Testis (tissue), 3 donors: Measurements from ENCODE around the gene ZNF516. TPM values are rescaled to one million over a fixed set of nuclear protein-coding genes. Genes with fewer than 3 reads are reported as not detected.

Experiments
- DNase-seq: peaks from one replicate; pipeline ENCODE4 v3.0.0-alpha.2; 2019
- H3K27ac ChIP-seq, 2 donors: fragments of 200-600 bp; sonication (generic); one replicate each; pipeline ENCODE4 v1.5.1; 2019
- H3K27me3 ChIP-seq: fragments of 200-600 bp; sonication (generic); one replicate; pipeline ENCODE4 v1.5.1; 2019
- H3K36me3 ChIP-seq: fragments of 200-600 bp; sonication (generic); one replicate; pipeline ENCODE4 v1.5.1; 2017; ENCODE audit warnings: low read depth; ENCODE audit errors: missing control alignments
- H3K4me1 ChIP-seq: fragments of 200-600 bp; sonication (generic); one replicate; pipeline ENCODE4 v1.5.1; 2019
- H3K4me3 ChIP-seq, 2 donors: fragments of 200-600 bp; sonication (generic); one replicate each; pipeline ENCODE4 v1.5.1; 2017 to 2019
- H3K9me3 ChIP-seq: fragments of 200-600 bp; sonication (generic); one replicate; pipeline ENCODE4 v1.5.1; 2017
- CTCF ChIP-seq, 3 experiments: fragments of 450-650 bp in 2 of 3; fragments of 200-600 bp in 1 of 3; sonication (generic) in 1 of 3; IDR thresholded peaks; one replicate each; pipeline ENCODE4 v1.5.1; 2016 to 2019; ENCODE audit warnings: antibody characterized with exemption in 3 of 3, mild to moderate bottlenecking in 2 of 3, moderate library complexity in 1 of 3
- POLR2A ChIP-seq: fragments of 450-650 bp; IDR thresholded peaks from one replicate; pipeline ENCODE4 v1.6.1; 2017; ENCODE audit warnings: antibody characterized with exemption, mild to moderate bottlenecking, moderate library complexity
- WGBS, 2 donors: methylation state at CpG; one replicate each; pipeline ENCODE4 v1.1.5; 2018; 5-methylcytosine and 5-hydroxymethylcytosine counted together
- intact Hi-C: fragments of 100-400 bp; cut with DNase I; formaldehyde crosslinking; loops from one replicate; pipeline ENCODE4 v1.15.1; 2023; ENCODE audit warnings: low total_unique reads
- polyA plus RNA-seq: library from polyadenylated mRNA; stranded (reverse); fragments of 350-450 nt; fragmentation: Illumina TruSeq; extraction: RNeasy Lipid Tissue Mini Kit (QIAGEN cat#74804); gene quantifications from one replicate; pipeline ENCODE4 v1.2.3, GENCODE V29; 2014; ENCODE audit warnings: low read depth, low replicate concordance; ENCODE audit not compliant: insufficient read depth
- total RNA-seq, 2 donors: library from RNA; depleted of rRNA; stranded (reverse); fragments of >200 nt; gene quantifications; one replicate each; pipeline ENCODE4 v1.2.3, GENCODE V29; 2016

The ZNF516 gene
- total and polyA plus RNA-seq, 3 donors from 2014 or later = 79.0 to 212 (median 189) TPM

DNA sequence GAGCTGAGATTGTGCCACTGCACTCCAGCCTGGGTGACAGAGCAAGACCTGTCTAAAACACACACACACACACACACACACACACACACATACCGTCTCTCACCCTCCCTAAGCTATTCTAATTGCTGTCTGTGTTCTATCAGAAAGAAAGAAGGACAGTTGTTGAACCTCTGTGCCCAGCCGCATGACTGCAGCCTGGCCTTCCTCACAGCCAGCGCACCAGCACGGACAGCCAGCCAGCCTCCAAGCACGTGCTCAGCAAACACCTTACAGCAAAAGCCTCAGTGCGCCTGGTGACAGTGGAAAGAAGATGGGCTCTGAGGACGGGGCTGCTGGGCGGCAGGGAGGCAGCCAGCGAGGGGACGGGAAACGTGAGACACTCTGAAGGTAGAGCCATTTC, 58.0 kb downstream of the ZNF516 start:
- TF ChIP-seq POLR2A = no peak
- no peak for TF ChIP-seq CTCF (IDR thresholded peaks at IDR 0.05)
- no peaks in the 10 kb centered on the region for H3K9me3 ChIP-seq
- no peaks in the 10 kb centered on the region for H3K27me3 ChIP-seq
- no peaks in the 10 kb centered on the region for H3K36me3 ChIP-seq
- H3K27ac ChIP-seq = no peak overlapping the region
- peaks cover 30% of the 10 kb centered on the region for H3K4me1 ChIP-seq
- 87 to 90% methylated on average over 10 to 11 of the region's 11 CpGs for WGBS, 2 donors
- DNase-seq = no peak
- intact Hi-C loops = no loop called here
- no peak overlapping the region for H3K4me3 ChIP-seq

DNA sequence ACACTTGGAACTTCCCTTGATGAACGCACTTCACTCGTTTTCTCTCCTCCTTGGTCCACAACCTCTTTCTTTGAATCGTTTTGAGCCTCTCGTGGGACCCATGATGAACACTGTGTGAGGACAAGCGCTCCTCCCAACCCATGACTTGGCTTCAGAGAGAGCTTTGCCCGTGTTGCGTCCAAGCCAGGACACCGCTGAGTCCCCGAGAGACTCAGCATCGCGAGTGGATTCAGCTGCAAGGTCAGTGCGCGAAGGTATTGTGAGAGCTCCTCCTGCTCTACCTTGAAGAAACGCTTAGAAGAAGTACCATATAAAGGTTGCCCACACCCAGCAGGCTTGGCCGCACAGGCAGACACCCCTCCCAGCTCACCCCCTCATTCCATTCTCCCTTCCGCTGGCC, 58.7 kb downstream of the ZNF516 start:
- peak overlapping the region; percentile 3 for H3K27ac ChIP-seq
- 63 to 64% methylated on average over 16 of the region's 16 CpGs for WGBS, 2 donors
- no peak for DNase-seq
- no peaks in the 10 kb centered on the region for H3K9me3 ChIP-seq
- no peak for TF ChIP-seq POLR2A
- TF ChIP-seq CTCF (IDR thresholded peaks at IDR 0.05) = no peak
- peaks cover 30% of the 10 kb centered on the region for H3K4me1 ChIP-seq
- no peak overlapping the region for H3K4me3 ChIP-seq
- H3K36me3 ChIP-seq = no peaks in the 10 kb centered on the region
- intact Hi-C loops = no loop called here
- no peaks in the 10 kb centered on the region for H3K27me3 ChIP-seq

GRCh38 chr18:76435316-76435989, 59.6 kb downstream of the ZNF516 start:
- Histone ChIP-seq H3K4me1 (peaks cover 36% of the 10 kb centered on the region), H3K9me3 (no peaks in the 10 kb centered on the region), H3K36me3 (no peaks in the 10 kb centered on the region), H3K27me3 (no peaks in the 10 kb centered on the region), H3K4me3 (no peak overlapping the region), H3K27ac (peak overlapping the region in 1 of 2 donors; percentile 3)
- peak; percentile 60 for DNase-seq
- TF ChIP-seq POLR2A (no peak), CTCF (IDR thresholded peaks at IDR 0.05) (no peak)
- intact Hi-C loops = no loop called here
- 52 to 78% methylated on average over 17 of the region's 17 CpGs for WGBS, 2 donors

DNA sequence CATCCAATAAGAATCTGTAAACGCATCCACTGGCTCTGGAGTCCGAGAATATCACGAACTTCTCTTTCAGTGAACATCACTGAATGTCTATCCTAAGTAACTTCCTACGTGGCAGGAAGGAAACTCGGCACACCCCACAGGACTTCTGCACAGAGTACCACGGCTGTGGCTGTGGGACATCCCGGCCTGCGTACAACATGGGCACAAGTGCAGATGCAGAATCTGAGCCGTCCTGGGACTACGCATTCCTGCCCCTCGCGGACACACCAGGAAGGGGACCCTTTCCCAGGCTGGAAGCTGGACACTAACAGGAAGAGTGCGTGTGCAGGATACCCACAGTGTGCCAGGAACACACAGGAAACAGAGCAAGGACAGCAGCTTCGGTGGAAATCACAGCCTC, 60.6 kb downstream of the ZNF516 start:
- TF ChIP-seq POLR2A (no peak), CTCF (IDR thresholded peaks at IDR 0.05) (no peak)
- DNase-seq = no peak
- Histone ChIP-seq H3K4me3 (no peak overlapping the region), H3K9me3 (no peaks in the 10 kb centered on the region), H3K27ac (no peak overlapping the region), H3K4me1 (peaks cover 40% of the 10 kb centered on the region), H3K27me3 (no peaks in the 10 kb centered on the region), H3K36me3 (no peaks in the 10 kb centered on the region)
- 66 to 84% methylated on average over 14 of the region's 14 CpGs for WGBS, 2 donors
- intact Hi-C loops = no loop called here

DNA sequence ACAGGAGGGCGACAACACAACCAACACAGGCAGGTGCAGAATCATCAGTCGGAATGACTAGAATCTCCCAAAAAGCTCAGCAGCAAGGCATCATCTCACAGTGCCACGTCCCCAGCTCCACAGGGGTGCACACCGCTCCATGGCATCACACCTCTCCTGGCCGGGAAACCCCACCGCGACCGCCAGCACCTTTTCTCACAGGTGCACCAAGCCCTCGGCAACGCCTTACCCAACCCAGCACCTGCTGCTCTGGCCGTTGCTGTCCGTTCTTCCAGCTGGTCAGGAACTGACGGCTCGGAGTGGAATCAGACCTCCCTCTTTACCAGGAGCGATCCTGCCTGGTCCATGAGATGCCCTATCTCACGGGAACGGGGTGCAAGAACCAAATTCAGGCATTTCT, 61.3 kb downstream of the ZNF516 start:
- Histone ChIP-seq H3K27ac (no peak overlapping the region), H3K27me3 (no peaks in the 10 kb centered on the region), H3K4me1 (peaks cover 40% of the 10 kb centered on the region), H3K9me3 (no peaks in the 10 kb centered on the region), H3K4me3 (no peak overlapping the region), H3K36me3 (no peaks in the 10 kb centered on the region)
- intact Hi-C loops = no loop called here
- DNase-seq = no peak
- TF ChIP-seq CTCF (IDR thresholded peaks at IDR 0.05) (no peak), POLR2A (no peak)
- WGBS, 2 donors = 89 to 91% methylated on average over 15 to 17 of the region's 17 CpGs
